COLO668 (cell line): ENCODE measurements around the gene DPM3.

Experiments used
- DNase-seq: peaks from one replicate; lab custom pipeline; 2025; ENCODE audit not compliant: unreplicated experiment; lab: John Stamatoyannopoulos, UW

The DPM3 gene

DNA sequence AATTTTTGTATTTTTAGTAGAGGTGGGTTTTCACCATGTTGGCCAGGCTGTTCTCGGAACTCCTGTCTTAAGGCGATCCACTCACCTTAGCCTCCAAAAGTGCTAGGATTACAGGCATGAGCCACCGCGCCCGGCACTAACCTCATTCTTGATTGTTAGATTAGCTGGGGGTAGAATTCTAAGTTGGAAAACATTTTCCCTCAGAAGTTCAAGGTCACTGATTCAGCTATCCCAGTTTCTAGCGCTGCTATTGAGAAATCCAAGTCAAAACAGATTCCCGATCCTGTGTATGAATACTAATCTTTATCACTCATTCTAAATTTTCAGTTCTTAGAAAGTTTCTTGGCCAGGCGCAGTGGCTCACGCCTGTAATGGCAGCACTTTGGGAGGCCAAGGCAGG is 37.0 kb downstream of the DPM3 start:
- DNase-seq = no peak

- no peak for DNase-seq
Observed at GRCh38 chr1:155099331-155099730, 41.0 kb downstream of the DPM3 start.

- no peak for DNase-seq
Observed at GRCh38 chr1:155094622-155094948, 45.7 kb downstream of the DPM3 start.

- DNase-seq = peak; percentile 85
Observed at GRCh38 chr1:155093911-155094621, 46.3 kb downstream of the DPM3 start.

DNA sequence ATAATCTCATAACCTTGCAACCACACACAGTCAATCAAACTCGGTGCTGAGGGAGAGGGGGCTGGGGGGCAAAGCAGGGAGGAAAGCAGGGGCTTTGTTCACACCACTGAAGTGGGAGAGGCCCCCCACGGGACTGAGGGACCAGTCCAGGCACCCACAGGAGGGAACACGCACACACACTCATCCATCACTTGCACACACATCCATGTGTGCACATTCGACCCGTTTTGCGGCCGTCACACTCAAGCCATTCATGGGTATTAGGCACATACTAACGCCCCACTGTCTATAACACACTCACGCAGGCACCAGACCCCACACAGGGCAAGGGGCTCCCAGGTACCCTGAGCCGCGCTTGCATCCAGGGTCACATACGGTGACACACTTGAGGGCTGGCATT is 47.7 kb downstream of the DPM3 start:
- no peak for DNase-seq

DNA sequence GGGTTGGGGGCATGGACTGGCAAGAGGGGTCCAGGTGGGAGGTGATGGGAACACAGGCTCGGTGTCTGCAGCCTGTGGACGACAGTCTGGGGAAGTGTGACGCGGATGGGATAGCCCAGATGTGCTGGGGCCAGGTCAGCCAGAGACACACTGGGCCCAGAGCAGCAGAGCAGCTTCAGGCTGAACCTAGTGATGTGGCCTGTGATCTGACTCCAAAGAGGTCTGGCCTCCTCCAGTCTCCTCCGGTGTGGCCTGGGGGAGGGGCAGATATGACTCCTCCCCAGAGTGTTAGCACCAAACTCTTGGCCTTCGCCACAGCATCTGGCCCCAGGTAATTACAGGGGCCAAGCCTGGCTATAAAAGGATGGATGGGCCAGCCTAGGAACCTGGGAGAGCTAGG is 48.2 kb downstream of the DPM3 start:
- DNase-seq = no peak

- peak; percentile 84 for DNase-seq
Observed at GRCh38 chr1:155091071-155092051, 49.0 kb downstream of the DPM3 start.
